Left lung (tissue), 10 donors: ENCODE results near the gene PLPP7. TPM values are rescaled to one million over a fixed set of nuclear protein-coding genes. Genes with fewer than 3 reads are reported as not detected.

Source experiments
- ATAC-seq: fragments of 200-7000 bp; cut with Tn5 transposase; one replicate; pipeline ENCODE4 v1.9.1; 2020; ENCODE audit warnings: moderate library complexity
- DNase-seq, 4 donors: peaks; one replicate each; pipeline ENCODE4 v3.0.0-alpha.2; 2013 to 2020
- H3K27ac ChIP-seq, 2 donors: fragments of 200-600 bp; sonication (generic) in 1 of 2; one replicate each; pipeline versions ENCODE4 v1.5.0 to v1.8.0; 2020 to 2021
- H3K27me3 ChIP-seq, 2 donors: fragments of 200-600 bp; sonication (generic) in 1 of 2; one replicate each; pipeline versions ENCODE4 v1.5.0 to v1.8.0; 2020 to 2021
- H3K36me3 ChIP-seq, 2 donors: fragments of 200-600 bp; sonication (generic) in 1 of 2; one replicate each; pipeline versions ENCODE4 v1.5.0 to v1.8.0; 2020 to 2021
- H3K4me1 ChIP-seq, 2 donors: fragments of 200-600 bp; one replicate each; pipeline ENCODE4 v1.8.0; 2021
- H3K4me3 ChIP-seq, 2 donors: fragments of 200-600 bp; sonication (generic) in 1 of 2; one replicate each; pipeline versions ENCODE4 v1.5.0 to v1.8.0; 2020 to 2021; ENCODE audit warnings: mild to moderate bottlenecking in 1 of 2
- H3K9me3 ChIP-seq, 2 donors: fragments of 200-600 bp; sonication (generic) in 1 of 2; one replicate each; pipeline versions ENCODE4 v1.5.0 to v1.8.0; 2020 to 2021
- CTCF ChIP-seq, 2 donors: fragments of 200-600 bp; sonication (generic) in 1 of 2; IDR thresholded peaks; one replicate each; pipeline versions ENCODE4 v1.5.0 to v1.8.0; 2021; ENCODE audit warnings: antibody characterized with exemption in 2 of 2
- intact Hi-C, 2 donors: fragments of 100-400 bp; cut with DNase I; formaldehyde crosslinking; loops; one replicate each; pipeline versions ENCODE4 v1.11.2 to v1.14.2; 2022
- polyA plus RNA-seq, 6 donors: library from polyadenylated mRNA; unstranded; fragments of 120-200 nt; gene quantifications; one replicate each; pipeline ENCODE4 v1.2.1, GENCODE V29; 2013; ENCODE audit not compliant: insufficient read length in 6 of 6
- total RNA-seq, 2 donors: library from RNA; stranded (reverse); fragmentation: NEBNext Ultra II Directional; extraction: Animal tissue kit (Norgen Biotek cat#: 25700); gene quantifications; one replicate each; pipeline ENCODE4 v1.2.1, GENCODE V29; 2021
- donor health status: DM: no; HTN: yes; CAD: no.
- donor health status: DM: no; HTN: no; CAD: no.

The PLPP7 gene
- total and polyA plus RNA-seq, 8 donors = 1.1 to 2.3 (median 1.4) TPM

- no peaks in the 10 kb centered on the region for H3K9me3 ChIP-seq
- H3K4me1 ChIP-seq = peaks cover 0 to 21% of the 10 kb centered on the region in 2 donors
- H3K4me3 ChIP-seq = no peak overlapping the region
- no peak for TF ChIP-seq CTCF (IDR thresholded peaks at IDR 0.05)
- DNase-seq (no peak), ATAC-seq (no peak)
- intact Hi-C loops = no loop called here
- no peaks in the 10 kb centered on the region for H3K36me3 ChIP-seq
- peaks cover 12 to 57% of the 10 kb centered on the region in 2 donors for H3K27me3 ChIP-seq
- H3K27ac ChIP-seq = no peak overlapping the region
Measured at GRCh38 chr9:131279863-131280570, 9.5 kb upstream of the PLPP7 start.

GRCh38 chr9:131280660-131281059, 8.9 kb upstream of the PLPP7 start:
- intact Hi-C loops = no loop called here
- no peak overlapping the region for H3K27ac ChIP-seq
- H3K4me1 ChIP-seq = peaks cover 0 to 21% of the 10 kb centered on the region in 2 donors
- ATAC-seq (no peak), DNase-seq (no peak)
- no peak for TF ChIP-seq CTCF (IDR thresholded peaks at IDR 0.05)
- peaks cover 12 to 57% of the 10 kb centered on the region in 2 donors for H3K27me3 ChIP-seq
- no peak overlapping the region for H3K4me3 ChIP-seq
- H3K36me3 ChIP-seq = no peaks in the 10 kb centered on the region
- no peaks in the 10 kb centered on the region for H3K9me3 ChIP-seq

GRCh38 chr9:131281119-131281965, 8.2 kb upstream of the PLPP7 start:
- Histone ChIP-seq H3K4me1 (peaks cover 0 to 21% of the 10 kb centered on the region in 2 donors), H3K27me3 (peaks cover 12 to 51% of the 10 kb centered on the region in 2 donors), H3K4me3 (no peak overlapping the region), H3K27ac (no peak overlapping the region), H3K36me3 (no peaks in the 10 kb centered on the region), H3K9me3 (no peaks in the 10 kb centered on the region)
- ATAC-seq (no peak), DNase-seq (no peak)
- no peak for TF ChIP-seq CTCF (IDR thresholded peaks at IDR 0.05)
- intact Hi-C loops = no loop called here

GRCh38 chr9:131282175-131282574, 7.3 kb upstream of the PLPP7 start:
- intact Hi-C loops = no loop called here
- H3K4me3 ChIP-seq = no peak overlapping the region
- peaks cover 12 to 46% of the 10 kb centered on the region in 2 donors for H3K27me3 ChIP-seq
- H3K4me1 ChIP-seq = peaks cover 0 to 21% of the 10 kb centered on the region in 2 donors
- no peak overlapping the region for H3K27ac ChIP-seq
- ATAC-seq = no peak
- no peak for TF ChIP-seq CTCF (IDR thresholded peaks at IDR 0.05)
- no peaks in the 10 kb centered on the region for H3K36me3 ChIP-seq
- H3K9me3 ChIP-seq = no peaks in the 10 kb centered on the region
- no peak for DNase-seq
